Subcutaneous abdominal adipose tissue (tissue), 5 donors: ENCODE results near the gene USP36.

Source experiments
- H3K27ac ChIP-seq: one replicate; pipeline ENCODE4 v1.7.0; 2013; ENCODE audit warnings: low read depth, mild to moderate bottlenecking, inconsistent platforms, low read length, moderate library complexity
- H3K27me3 ChIP-seq, 5 donors: one replicate each; pipeline ENCODE4 v1.7.0; 2013; ENCODE audit warnings: low read length in 5 of 5, inconsistent platforms in 1 of 5; ENCODE audit not compliant: control insufficient read depth in 5 of 5, insufficient read depth in 4 of 5
- H3K36me3 ChIP-seq, 5 donors: one replicate each; pipeline ENCODE4 v1.7.0; 2013; ENCODE audit warnings: low read length in 5 of 5; ENCODE audit not compliant: control insufficient read depth in 5 of 5, insufficient read depth in 5 of 5
- H3K4me1 ChIP-seq, 5 donors: one replicate each; pipeline ENCODE4 v1.7.0; 2013; ENCODE audit warnings: low read length in 5 of 5, mild to moderate bottlenecking in 3 of 5, moderate library complexity in 1 of 5; ENCODE audit not compliant: control insufficient read depth in 5 of 5, insufficient read depth in 5 of 5
- H3K4me3 ChIP-seq, 5 donors: one replicate each; pipeline ENCODE4 v1.7.0; 2013; ENCODE audit warnings: low read length in 5 of 5, low read depth in 1 of 5
- H3K9ac ChIP-seq, 5 donors: one replicate each; pipeline ENCODE4 v1.7.0; 2013; ENCODE audit warnings: low read length in 5 of 5, mild to moderate bottlenecking in 4 of 5, moderate library complexity in 3 of 5
- H3K9me3 ChIP-seq, 5 donors: one replicate each; pipeline ENCODE4 v1.7.0; 2013; ENCODE audit warnings: low read length in 5 of 5; ENCODE audit not compliant: control insufficient read depth in 5 of 5
- donor health status: healthy.
- donor health status: healthy.
- donor health status: healthy.
- donor health status: healthy.
- donor health status: healthy.

Gene USP36

DNA sequence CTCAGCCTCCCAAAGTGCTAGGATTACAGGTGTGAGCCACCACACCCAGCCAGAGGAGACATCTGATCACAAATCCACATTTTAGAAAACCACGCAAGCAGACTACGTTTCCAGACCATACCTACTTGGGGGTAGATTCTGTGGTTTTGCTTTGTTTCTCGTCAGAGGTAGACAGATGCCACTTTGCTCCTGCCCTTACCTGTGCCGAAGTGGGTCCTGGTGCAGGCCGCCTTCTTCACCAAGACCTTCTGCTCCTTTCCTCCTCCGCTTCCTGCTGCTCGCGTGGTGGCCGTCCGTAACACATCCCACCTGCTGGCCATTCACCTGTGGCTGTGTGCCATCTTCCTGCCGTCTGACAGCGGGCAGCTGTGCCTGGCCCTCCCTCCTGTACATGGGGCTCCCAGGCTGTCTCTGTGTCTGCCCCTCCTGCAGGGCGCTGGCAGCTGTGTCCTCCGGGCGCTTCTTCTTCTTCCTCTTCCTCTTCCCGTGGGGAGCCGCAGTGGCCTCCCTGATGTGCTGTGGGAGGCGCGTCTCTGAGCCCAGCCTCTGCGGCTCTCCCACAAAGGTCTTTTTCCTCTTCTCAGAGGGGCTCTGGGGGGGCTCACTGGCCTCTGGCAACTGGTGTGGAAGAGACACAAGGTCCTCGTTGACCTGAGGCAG is 37.3 kb downstream of the USP36 start:
- Histone ChIP-seq H3K4me1 (peaks cover 0 to 25% (median 9%) of the 10 kb centered on the region in 5 donors), H3K9me3 (no peaks in the 10 kb centered on the region), H3K27ac (no peak overlapping the region), H3K36me3 (peaks cover 2 to 78% (median 70%) of the 10 kb centered on the region in 5 donors), H3K27me3 (no peaks in the 10 kb centered on the region), H3K4me3 (peak overlapping the region in 3 of 5 donors; percentile 18 to 47 (median 29)), H3K9ac (peak overlapping the region in 1 of 5 donors; percentile 26)

DNA sequence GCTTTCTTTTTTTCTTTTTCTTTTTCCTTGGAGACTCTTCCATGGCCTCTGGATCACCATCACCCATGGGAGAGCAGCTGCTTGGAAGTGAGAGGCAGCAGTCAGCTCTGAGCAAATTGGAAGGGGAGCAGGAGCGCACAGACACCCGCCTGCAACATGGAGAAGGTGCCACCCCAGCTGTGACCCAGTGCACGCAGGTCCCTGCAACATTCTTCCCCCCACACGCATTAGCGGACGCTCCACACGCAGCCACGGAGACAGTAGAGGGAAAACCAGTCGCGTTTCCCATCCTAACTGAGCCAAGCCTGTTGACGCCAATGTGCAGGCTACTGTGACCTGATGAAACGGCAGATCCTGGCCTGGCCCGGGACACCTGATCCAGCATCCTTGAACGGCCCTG is 38.2 kb downstream of the USP36 start:
- H3K9ac ChIP-seq = no peak overlapping the region
- no peaks in the 10 kb centered on the region for H3K27me3 ChIP-seq
- H3K36me3 ChIP-seq = peaks cover 2 to 78% (median 74%) of the 10 kb centered on the region in 5 donors
- no peaks in the 10 kb centered on the region for H3K9me3 ChIP-seq
- H3K4me1 ChIP-seq = peaks cover 0 to 26% (median 9%) of the 10 kb centered on the region in 5 donors
- no peak overlapping the region for H3K27ac ChIP-seq
- peak overlapping the region in 2 of 5 donors; percentile 8 to 29 for H3K4me3 ChIP-seq

GRCh38 chr17:78802008-78802407 is 38.6 kb downstream of the USP36 start:
- H3K4me3 ChIP-seq = no peak overlapping the region
- H3K9me3 ChIP-seq = no peaks in the 10 kb centered on the region
- no peaks in the 10 kb centered on the region for H3K27me3 ChIP-seq
- no peak overlapping the region for H3K27ac ChIP-seq
- H3K4me1 ChIP-seq = peaks cover 0 to 30% (median 9%) of the 10 kb centered on the region in 5 donors
- H3K36me3 ChIP-seq = peaks cover 2 to 78% (median 74%) of the 10 kb centered on the region in 5 donors
- H3K9ac ChIP-seq = no peak overlapping the region

DNA sequence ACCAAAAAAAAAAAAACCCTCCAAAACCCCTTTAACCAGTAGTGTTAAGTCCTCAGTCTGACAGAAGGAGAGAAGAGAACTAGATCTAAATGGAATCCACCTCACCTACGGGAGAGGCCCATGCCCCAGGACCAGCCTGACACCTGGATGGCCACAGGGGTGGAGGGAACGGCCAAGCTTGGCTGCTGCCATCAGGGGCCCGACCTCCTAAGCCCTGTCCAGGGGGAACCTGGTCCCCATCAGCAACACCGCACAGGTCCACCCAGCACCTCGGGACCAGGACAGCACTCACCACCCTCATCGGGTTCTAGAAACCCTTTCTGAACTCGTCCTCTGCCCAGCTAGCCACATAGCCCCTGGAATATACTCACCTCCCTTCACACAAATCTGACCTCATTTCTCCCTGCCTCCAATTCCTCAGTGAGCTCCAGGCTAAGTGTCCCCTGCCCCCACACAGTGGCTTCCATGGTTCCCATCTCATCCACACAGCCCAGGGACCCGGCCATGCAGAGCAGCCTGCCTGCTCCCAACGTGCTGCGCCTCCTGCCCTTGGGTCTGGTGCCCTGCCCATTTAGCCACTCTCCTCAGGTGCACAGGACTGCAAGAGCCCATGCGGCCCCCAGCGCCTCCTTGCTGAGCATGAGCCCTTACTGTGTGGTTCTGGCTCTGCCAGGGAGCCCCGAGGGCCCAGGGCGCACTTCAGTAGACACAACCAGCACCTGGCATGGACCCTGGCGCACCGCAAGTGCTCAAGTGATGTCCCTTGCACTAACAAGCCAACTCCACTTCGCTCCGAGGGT is 40.3 kb downstream of the USP36 start:
- Histone ChIP-seq H3K9ac (no peak overlapping the region), H3K36me3 (peaks cover 10 to 80% (median 76%) of the 10 kb centered on the region in 5 donors), H3K4me1 (peaks cover 0 to 30% (median 9%) of the 10 kb centered on the region in 5 donors), H3K9me3 (no peaks in the 10 kb centered on the region), H3K27me3 (no peaks in the 10 kb centered on the region), H3K4me3 (no peak overlapping the region), H3K27ac (no peak overlapping the region)

GRCh38 chr17:78798695-78799559 is 41.7 kb downstream of the USP36 start:
- Histone ChIP-seq H3K36me3 (peaks cover 7 to 88% (median 83%) of the 10 kb centered on the region in 5 donors), H3K9me3 (no peaks in the 10 kb centered on the region), H3K9ac (no peak overlapping the region), H3K27me3 (no peaks in the 10 kb centered on the region), H3K4me3 (no peak overlapping the region), H3K4me1 (peaks cover 0 to 22% (median 7%) of the 10 kb centered on the region in 5 donors), H3K27ac (no peak overlapping the region)

DNA sequence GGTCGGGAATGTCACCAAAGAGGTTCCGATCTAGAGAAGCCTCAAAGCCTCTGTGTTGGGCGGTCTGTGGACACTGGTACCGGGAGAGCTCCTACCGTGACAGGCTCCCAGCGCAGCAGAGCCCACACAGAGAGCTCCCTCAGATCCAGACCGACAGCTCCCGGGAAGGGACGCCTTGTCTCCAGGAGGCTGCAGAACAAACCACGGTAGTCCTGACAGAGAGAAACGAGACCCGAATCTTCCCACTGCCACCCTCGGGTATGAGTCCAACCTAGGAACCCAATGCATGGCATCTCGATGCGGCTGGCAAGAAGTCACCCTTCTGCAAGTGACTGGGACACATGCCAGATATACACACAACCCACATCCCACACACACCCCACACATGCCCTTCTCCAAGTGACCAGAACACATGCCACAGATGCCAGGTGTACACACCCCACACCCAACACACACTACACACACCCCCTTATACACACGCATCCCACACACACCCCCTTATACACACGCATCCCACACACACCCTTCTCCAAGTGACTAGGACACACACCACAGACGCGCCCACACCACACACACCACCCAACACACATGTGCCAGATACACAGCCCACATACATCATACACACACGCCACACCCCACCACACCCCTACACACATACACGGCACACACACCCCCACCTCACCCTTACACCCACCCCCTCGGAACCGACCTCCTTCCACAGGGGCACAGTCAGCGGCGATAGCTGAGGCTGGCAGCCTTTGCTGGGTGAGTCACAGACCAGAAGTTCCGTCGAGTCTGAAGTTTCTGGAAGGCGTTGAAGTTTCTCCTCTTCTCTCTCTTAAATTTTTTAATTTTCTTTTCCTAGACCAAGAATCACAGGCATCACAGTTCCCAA is 42.7 kb downstream of the USP36 start:
- Histone ChIP-seq H3K4me3 (no peak overlapping the region), H3K9ac (no peak overlapping the region), H3K36me3 (peaks cover 7 to 89% (median 83%) of the 10 kb centered on the region in 5 donors), H3K27ac (no peak overlapping the region), H3K27me3 (no peaks in the 10 kb centered on the region), H3K4me1 (peaks cover 0 to 13% (median 1%) of the 10 kb centered on the region in 5 donors), H3K9me3 (no peaks in the 10 kb centered on the region)

DNA sequence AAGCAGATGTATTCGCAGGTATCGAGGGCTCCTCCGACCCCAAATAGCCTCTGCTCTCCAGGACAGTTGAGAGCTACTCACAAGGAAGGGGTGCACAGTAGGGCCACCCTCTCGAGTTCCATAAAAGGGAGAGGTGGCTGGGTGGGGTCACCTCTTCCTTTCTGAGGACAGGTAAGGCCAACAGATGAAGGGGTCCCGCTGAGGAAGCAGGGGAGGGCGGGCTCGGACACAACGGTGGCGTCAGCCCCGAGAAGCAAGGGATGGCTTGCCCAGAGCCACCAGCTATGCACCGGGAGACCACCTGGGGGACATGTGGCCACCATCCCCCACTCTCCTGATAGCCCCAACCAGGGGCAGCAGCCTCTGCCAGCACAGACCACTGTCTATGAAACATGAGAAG is 43.4 kb downstream of the USP36 start:
- Histone ChIP-seq H3K9me3 (no peaks in the 10 kb centered on the region), H3K36me3 (peaks cover 7 to 83% (median 77%) of the 10 kb centered on the region in 5 donors), H3K27ac (no peak overlapping the region), H3K4me3 (no peak overlapping the region), H3K9ac (no peak overlapping the region), H3K4me1 (peaks cover 0 to 14% (median 0%) of the 10 kb centered on the region in 5 donors), H3K27me3 (no peaks in the 10 kb centered on the region)

GRCh38 chr17:78796517-78796900 is 44.1 kb downstream of the USP36 start:
- H3K36me3 ChIP-seq = peaks cover 7 to 78% (median 73%) of the 10 kb centered on the region in 5 donors
- H3K4me3 ChIP-seq = no peak overlapping the region
- peaks cover 0 to 21% (median 6%) of the 10 kb centered on the region in 5 donors for H3K4me1 ChIP-seq
- no peaks in the 10 kb centered on the region for H3K27me3 ChIP-seq
- no peaks in the 10 kb centered on the region for H3K9me3 ChIP-seq
- no peak overlapping the region for H3K27ac ChIP-seq
- no peak overlapping the region for H3K9ac ChIP-seq

DNA sequence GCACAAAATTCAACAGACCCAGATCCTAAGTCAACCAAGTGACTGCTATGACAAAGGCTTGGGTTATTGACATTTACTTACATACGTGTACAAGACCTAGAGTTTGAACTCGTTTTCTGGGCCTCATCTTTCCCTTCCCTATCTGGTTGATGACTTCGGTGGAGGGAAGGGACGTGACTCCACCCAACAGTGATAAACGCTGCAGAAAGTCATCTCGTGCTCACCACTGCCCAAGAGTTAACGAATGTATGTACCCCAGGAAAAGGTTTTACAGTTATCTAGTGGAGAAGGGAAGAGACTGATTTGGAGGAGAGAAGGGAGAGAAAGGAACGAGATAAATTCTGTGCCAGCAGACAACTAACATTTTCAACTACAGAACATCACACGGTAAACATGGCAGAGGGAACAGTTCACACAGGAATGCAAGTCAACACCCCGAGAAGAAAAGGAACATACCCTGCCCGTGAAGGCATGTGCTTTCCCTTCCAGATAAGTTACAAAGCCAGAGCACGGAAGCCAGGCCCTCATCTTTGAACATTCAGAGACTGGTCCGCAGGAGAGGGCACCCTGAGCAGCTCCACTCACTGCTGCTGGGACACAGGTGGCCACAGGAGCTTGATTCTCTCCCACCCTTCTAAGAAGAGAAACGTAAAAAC is 44.6 kb downstream of the USP36 start:
- Histone ChIP-seq H3K36me3 (peaks cover 7 to 74% (median 71%) of the 10 kb centered on the region in 5 donors), H3K4me3 (no peak overlapping the region), H3K4me1 (peaks cover 0 to 26% (median 10%) of the 10 kb centered on the region in 5 donors), H3K27ac (no peak overlapping the region), H3K9me3 (no peaks in the 10 kb centered on the region), H3K9ac (no peak overlapping the region), H3K27me3 (no peaks in the 10 kb centered on the region)
